GM10266 (cell line): ENCODE measurements around the gene TM9SF4.
"Not testable (repeated sequence)": the region's sequence is repeated elsewhere in the genome, so short reads cannot be mapped to it uniquely, and the experiment has no call there.

ENCODE experiments used
- DNase-seq: peaks from one replicate; pipeline ENCODE4 v3.0.0; 2012; ENCODE audit errors: extremely low spot score
- TF ChIP-seq, protein P1 (sequence below): IDR thresholded peaks from 2 replicates; pipeline ENCODE4 v1.5.1; 2012; ENCODE audit warnings: mild to moderate bottlenecking, low read depth; ENCODE audit not compliant: control insufficient read depth, insufficient read depth; ENCODE audit errors: missing control alignments

The TM9SF4 gene

DNA sequence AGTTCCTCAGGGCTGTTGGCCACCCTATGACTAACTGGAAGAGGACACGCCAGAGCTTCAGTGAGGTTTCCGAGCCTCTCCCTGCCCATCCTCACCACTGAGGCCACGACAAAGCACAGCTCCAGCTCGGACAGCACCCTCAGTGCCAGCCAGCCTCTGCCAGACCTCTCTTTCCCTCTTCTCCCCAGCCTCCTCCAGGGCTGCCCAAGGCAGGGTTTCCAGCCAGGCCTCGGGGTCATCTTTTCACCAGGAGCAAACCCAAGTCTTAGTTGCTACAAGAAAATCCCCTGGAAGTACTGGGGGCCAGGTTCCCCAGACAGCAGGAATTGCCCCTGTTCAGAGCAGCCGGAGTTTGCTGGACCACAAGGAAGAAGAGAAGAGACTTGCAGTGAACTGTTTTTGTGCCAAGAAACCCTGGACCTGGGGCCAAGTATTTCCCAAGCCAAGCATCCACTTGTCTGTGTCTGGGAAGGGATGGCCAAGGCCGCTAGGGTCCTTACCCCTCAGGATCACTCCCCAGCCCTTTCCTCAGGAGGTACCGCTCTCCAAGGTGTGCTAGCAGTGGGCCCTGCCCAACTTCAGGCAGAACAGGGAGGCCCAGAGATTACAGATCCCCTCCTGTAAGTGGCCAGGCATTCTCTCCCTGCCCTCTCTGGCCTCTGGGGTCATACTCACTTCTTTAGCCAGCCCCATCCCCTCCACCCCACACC is 56.5 kb downstream of the TM9SF4 start:
- no peak for DNase-seq
- TF ChIP-seq, protein P1, sequence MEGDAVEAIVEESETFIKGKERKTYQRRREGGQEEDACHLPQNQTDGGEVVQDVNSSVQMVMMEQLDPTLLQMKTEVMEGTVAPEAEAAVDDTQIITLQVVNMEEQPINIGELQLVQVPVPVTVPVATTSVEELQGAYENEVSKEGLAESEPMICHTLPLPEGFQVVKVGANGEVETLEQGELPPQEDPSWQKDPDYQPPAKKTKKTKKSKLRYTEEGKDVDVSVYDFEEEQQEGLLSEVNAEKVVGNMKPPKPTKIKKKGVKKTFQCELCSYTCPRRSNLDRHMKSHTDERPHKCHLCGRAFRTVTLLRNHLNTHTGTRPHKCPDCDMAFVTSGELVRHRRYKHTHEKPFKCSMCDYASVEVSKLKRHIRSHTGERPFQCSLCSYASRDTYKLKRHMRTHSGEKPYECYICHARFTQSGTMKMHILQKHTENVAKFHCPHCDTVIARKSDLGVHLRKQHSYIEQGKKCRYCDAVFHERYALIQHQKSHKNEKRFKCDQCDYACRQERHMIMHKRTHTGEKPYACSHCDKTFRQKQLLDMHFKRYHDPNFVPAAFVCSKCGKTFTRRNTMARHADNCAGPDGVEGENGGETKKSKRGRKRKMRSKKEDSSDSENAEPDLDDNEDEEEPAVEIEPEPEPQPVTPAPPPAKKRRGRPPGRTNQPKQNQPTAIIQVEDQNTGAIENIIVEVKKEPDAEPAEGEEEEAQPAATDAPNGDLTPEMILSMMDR: no peak

DNA sequence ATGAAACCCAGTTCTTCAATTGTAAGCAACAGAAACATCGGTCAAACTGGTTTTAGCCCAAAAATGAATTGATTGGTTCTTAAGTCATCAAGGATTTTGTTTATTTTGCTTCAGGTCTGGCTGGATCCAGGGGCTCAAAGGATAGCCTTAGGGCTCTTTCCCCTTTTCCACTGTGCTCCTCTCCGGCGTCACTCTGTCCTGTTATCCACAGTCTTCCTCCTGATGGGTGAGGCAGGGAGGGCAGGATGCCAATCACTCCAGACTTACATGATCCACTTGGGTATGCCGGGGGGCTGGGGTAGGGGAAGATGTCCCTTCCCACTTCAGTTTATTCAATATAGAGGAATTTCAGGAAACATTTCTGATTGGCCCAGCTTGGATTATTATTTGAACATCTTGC is 58.0 kb downstream of the TM9SF4 start:
- no peak for DNase-seq
- TF ChIP-seq, protein P1: no peak

GRCh38 chr20:32168184-32168910 is 58.8 kb downstream of the TM9SF4 start:
- TF ChIP-seq, protein P1: no peak

DNA sequence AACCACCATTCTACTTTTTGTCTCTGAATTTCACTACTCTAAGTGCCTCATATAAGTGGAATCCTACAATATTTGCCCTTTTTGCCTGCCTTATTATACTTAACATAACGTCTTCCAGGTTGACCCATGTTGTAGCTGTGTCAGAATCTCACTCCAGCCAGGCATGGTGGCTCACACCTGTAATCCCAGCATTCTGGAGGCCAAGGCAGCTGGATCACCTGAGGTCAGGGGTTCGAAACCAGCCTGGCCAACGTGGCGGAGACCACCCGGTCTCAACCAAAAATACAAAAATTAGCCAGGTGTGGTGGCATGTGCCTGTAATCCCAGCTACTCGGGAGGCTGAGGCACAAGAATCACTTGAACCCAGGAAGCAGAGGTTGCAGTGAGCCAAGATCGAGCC is 68.2 kb downstream of the TM9SF4 start:
- not testable (repeated sequence) for DNase-seq

More at GRCh38 chr20:32168184-32168910, 58.8 kb downstream of the TM9SF4 start:
- DNase-seq: no peak

- no peak for DNase-seq
- TF ChIP-seq, protein P1: no peak
These were observed 70.0 kb downstream of the TM9SF4 start for GRCh38 chr20:32179515-32179914.

GRCh38 chr20:32179934-32180333 is 70.4 kb downstream of the TM9SF4 start:
- TF ChIP-seq, protein P1: no peak
- no peak for DNase-seq

DNA sequence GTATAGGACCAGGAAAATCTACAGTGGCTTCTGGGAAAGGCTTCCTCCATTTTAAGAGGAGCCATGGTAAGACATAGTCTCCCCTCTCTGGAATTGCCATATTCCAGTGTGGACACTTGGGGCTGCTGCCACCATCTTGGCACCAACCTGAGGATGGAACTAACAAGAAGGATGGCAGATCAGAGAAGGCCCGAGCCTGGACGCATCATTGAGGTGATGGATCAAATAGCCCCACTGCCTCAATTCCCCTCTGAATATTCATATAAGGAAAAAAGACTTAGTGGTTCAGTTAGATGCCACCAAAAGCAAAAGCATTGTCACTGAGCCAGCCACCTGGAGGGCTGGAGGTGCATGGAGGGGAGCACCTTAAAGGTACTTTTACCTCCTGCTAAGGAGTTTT is 72.1 kb downstream of the TM9SF4 start:
- no peak for DNase-seq
- TF ChIP-seq, protein P1: no peak
